HG03439 (cell line): ENCODE measurements around the gene KRTCAP2.
A peak's percentile ranks its signal among the peaks of the same experiment; 100 is the strongest.
"Not testable (repeated sequence)": the region's sequence is repeated elsewhere in the genome, so short reads cannot be mapped to it uniquely, and the experiment has no call there.

Experiments
- ATAC-seq: cut with Tn5 transposase; IDR thresholded peaks from one replicate; pipeline ENCODE4 v1.9.1; 2021; ENCODE audit warnings: mild to moderate bottlenecking, moderate library complexity; ENCODE audit not compliant: unreplicated experiment

Gene KRTCAP2

DNA sequence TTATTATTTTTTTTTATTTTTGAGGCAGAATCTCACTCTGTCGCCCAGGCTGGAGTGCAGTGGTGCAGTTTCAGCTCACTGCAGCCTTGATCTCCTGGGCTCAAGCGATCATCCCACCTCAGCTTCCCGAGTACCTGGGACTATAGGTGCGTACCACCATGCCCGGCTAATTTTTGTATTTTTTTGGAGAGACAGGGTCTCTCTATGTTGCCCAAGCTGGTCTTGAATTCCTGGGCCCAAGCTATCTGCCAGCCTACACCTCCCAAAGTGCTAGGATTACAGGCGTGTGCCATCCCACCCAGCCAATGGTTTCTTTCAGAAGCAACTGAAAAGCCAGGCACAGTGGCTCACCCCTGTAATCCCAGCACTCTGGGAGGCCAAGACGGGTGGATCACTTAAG is 2.3 kb downstream of the KRTCAP2 start:
- no peak for ATAC-seq

DNA sequence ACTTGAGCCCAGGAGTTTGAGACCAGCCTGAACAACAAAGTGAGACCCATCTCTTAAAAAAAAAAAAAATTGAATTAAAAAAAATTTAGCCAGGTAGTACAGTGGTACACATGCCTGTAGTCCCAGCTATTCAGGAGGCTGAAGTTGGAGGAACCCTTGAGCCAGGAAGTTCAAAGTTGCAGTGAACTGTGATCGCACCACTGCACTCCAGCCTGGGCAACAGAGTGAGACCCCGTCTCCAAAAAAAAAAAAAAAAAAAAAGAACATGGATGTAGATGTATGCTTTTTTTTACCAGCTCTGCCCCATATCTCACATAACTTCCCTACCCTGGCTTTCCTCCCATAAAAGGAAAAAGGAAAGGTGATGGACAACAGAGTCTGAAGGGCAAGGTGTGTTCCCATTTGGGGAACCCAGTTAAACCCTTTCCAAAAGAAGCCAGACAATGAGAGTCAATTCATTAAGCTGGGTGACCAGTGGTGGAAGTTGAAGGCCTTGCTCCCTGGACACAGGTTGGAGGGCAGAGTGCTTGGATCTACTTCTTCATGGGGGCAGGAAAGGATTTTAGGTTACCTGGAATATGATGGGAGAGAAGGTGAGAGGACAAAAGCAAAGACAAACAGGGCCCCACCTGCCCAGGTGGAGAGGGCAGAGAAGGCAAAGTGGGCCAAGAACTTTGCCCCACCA is 2.9 kb downstream of the KRTCAP2 start:
- no peak for ATAC-seq

DNA sequence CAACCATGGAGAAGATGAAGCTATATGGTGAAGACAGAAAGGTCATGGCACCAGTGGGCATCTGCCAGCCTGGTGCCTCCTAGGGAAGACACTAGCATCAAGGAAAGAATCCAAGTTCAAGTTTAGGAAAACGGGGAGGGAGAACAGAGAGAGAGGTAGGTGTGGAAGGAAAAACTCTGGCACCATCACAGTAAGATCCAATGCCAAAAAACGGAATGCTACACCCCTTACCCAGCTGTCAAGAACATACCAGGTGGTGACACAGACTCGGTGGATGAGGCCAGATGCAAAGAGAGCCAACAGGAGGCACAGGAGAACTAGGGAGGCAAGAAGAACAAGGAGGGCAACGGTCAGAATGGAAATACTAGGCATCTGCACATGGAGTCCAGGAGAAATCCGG is 3.6 kb downstream of the KRTCAP2 start:
- ATAC-seq = no peak

DNA sequence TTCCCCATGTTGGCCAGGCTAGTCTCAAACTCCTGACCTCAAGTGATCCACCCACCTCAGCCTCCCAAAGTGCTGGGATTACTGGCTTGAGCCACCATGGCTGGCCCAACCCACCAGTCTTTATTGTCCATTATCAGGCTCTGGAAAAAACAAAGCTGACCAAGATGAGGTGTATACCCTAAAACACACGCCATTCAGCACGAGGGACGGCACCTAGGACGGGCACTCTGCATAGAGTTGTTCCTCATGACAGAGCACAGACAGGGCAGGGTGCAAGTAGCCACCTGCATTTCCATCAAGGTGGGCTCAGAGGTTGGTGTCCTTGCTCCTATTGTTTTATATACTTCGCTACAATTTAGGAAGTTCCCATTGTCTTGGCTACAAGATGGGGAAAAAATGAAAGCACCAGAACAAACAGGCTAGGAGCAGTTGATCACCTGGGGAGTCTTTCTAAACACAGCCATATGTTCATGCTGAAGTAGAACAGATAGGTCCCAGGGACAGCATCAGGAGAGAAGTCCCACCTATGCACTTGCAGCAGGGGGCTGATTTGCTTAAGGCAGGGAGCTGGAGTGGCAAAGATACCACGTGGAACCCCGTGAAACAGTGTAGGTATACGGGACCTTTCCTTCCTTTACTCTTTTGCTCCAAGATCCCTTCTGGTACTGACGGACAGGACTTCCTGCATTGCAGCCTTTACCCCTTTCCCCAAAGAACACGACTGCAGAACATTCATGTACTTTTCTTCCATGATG is 4.5 kb downstream of the KRTCAP2 start:
- ATAC-seq = no peak

- not testable (repeated sequence) for ATAC-seq
These were observed 5.0 kb downstream of the KRTCAP2 start for GRCh38 chr1:155168105-155168445.

DNA sequence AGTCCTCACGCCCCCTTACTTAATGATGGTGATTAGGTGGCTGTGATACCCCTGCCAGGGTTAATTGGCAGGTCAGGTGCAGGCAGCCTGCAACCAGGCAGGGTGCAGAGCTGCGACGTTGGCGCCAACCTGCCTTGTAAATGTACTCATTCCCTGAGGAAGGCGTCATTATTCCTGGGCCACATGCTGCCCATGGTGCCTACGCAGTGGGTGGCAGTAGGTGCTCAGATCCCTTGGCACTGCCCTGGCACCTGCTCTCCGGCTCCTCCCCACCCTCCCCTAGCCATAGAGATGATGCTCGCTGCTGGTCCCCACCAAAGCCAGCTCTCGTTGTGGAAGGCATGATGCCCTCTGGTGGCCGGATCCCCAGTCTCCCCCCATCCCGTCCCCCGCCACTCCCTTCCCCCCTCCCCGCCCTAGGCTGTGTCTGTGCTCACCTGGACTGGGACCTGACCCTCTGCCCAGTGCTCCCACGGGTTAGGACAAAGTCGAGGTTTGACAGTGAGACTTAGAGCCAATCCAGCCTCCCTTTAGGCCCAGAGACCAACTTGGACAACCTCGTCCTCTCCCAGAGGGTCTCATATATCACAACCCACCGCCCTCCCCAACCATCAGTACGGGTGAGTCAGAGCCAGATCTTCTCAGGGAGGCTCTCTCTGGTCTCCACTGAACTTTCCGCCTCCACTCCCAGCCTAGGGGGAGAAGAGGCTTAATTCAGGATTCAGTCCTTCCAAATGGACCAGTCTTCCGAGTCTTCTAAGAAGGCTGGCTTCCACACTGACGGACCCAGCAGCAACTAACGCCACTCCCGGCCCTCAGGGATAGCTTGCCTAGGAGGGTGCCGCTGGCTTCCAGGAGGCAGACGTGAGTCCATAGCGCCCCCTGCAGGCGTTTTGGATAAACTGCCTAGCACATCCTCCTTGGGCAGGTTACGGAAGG is 5.7 kb downstream of the KRTCAP2 start:
- ATAC-seq = no peak

- no peak for ATAC-seq
These were observed 6.5 kb downstream of the KRTCAP2 start for GRCh38 chr1:155166471-155167165.

GRCh38 chr1:155166051-155166470 is 7.0 kb downstream of the KRTCAP2 start:
- no peak for ATAC-seq

DNA sequence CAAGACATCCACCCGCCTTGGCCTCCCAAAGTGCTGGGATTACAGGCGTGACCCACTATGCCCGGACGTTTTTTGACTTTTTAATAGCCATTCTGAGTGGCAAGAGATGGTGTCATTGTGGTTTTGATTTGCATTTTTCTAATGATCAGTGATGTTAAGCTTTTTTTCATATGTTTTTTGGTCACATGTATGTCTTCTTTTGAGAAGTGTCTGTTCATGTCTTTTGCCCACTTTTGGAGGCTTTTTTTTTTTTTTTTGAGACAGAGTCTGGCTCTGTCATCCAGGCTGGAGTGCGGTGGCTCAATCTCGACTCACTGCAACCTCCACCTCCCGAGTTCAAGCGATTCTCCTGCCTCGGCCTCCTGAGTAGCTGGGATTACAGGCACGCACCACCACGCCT is 8.5 kb downstream of the KRTCAP2 start:
- ATAC-seq = not testable (repeated sequence)

- not testable (repeated sequence) for ATAC-seq
These were observed 9.3 kb downstream of the KRTCAP2 start for GRCh38 chr1:155163785-155164184.

GRCh38 chr1:155162631-155163030 is 10.5 kb downstream of the KRTCAP2 start:
- not testable (repeated sequence) for ATAC-seq

- no peak for ATAC-seq
These were observed 13.0 kb downstream of the KRTCAP2 start for GRCh38 chr1:155160128-155160527.

- ATAC-seq = no peak
These were observed 14.1 kb downstream of the KRTCAP2 start for GRCh38 chr1:155158991-155159390.

- ATAC-seq = not testable (repeated sequence)
These were observed 17.0 kb downstream of the KRTCAP2 start for GRCh38 chr1:155155996-155156643.

DNA sequence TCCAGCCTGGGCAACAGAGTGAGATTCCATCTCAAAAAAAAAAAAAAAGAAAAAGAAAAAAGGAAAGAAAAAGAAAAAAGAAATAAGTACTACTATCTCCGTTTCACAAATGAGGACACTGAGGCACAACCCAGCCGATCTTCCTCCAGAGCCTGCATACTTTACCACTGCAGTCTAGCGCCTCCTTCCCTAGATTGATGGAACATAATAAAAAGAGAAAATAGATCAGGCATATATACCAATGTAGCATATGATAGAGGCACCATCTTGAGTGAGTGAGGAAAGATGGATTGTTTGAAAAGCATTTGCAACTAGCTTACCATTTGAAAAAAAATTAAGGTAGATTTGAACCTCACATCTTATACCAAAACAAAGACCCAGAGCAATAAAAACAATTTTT is 27.6 kb downstream of the KRTCAP2 start:
- no peak for ATAC-seq

DNA sequence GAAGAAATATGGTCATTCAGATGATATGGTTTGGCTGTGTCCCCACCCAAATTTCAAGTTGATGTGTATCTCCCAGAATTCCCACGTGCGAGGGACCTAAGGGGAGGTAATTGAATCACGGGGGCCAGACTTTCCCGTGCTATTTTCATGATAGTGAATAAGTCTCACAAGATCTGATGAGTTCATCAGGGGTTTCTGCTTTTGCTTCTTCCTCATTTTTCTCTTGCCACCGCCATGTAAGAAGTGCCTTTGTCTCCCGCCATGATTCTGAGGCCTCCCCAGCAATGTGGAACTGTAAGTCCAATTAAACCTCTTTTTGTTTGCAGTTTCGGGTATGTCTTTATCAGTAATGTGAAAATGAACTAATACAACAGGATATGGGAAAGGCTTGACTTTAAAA is 31.4 kb downstream of the KRTCAP2 start:
- no peak for ATAC-seq

DNA sequence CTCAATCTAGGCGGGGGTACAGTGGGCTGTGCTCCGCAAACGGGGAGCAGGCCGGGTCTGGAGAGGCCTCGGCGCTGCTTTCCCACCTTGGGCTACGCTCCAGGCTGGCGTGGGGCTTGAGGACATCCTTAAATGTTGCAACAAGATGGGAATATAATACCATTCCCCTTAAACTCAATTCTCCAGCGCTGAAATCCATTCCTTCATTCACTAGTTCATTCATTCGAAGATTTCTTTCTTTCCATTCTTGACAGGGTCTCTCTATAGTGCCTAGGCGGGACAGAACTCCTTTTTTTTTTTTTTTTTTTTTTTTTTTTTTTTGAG is 32.5 kb downstream of the KRTCAP2 start:
- no peak for ATAC-seq

DNA sequence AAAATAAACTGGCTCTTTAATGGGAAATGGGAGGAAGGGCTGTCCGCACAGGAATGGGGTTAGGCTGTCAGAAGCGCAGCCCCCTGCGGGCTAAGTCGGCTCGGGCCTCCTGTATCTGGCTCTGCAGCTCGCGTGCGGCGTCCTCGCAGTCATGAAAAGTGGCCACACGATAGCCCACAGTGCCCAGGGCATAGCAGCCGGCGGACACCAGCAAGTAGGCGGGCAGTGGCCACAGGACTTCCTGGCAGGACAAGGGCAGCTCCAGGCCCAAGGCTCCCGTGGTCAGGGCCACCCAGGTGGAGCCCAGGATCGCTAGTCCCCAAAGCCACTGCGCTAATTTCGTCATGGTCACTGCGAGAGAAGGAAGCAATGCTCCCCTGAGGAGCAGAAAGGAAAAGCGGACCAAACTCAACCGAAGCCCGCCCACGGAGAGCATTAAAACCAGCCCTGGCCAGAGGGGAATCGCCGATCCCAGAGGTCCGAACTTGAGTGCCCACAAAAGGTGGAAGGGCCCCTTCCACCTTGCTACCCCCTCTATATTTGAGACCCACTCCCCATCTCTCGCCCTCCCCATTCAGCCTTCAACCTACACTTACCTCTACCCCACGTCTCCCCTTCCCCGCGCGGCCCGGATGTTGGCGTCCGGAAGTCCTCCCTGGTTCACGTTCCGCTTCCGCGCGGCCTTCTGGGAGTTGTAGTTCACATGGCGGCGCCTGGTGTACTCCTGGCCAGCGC is 33.0 kb downstream of the KRTCAP2 start, which contains the start of gene DPM3:
TSS of gene DPM3 (minus strand) at position 637 of the 735 bp plus-strand sequence. CDS start at position 346, 291 bp downstream.
- ATAC-seq = peak; percentile 48

DNA sequence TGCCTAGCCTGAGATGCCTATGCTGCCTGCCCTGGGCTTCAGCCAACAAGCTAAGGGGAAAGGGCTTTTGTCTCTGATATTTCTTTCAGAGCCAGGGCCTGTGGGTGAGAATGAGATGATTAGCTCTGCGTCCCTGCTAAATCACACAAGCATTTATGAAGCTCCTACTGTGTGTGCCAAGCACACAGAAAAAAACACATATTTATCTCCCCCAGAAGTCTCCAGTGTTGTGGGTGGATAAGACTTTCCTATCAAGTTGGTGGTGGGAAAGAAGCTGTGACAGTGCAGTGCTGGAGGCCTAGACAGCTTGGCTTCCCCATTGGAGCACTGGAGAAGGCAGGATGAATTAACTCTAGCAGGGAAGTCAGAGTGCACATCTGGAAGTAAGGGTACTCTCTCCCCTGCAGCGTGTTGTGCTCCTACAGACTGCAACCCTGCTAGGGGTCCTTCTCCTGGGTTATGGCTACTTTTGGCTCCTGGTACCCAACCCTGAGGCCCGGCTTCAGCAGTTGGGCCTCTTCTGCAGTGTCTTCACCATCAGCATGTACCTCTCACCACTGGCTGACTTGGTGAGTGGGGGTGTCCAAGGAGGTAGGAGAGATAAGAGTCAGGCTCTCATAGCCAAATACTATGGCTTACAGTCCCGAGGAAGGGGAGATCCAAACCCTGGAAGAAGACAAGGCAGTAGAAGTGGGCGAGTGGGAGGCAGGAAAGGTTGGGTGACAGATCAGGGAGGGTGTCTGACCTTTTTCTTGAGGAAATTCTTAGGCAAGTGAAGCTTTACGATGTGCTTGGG is 35.8 kb downstream of the KRTCAP2 start:
- ATAC-seq = no peak
